ENCODE data around the gene ZNF518B. TPM values are rescaled to one million over a fixed set of nuclear protein-coding genes. Genes with fewer than 3 reads are reported as not detected.

The ZNF518B gene
- total RNA-seq, 1 experiment from 2014 or later = 38.7 TPM

GRCh38 chr4:10461850-10462400 lies 4.7 kb upstream of the ZNF518B start:
- intact Hi-C loops (cut with micrococcal nuclease) = no loop called here

More at GRCh38 chr4:10461850-10462400, 4.7 kb upstream of the ZNF518B start:
- DNase-seq (ENCODE audit: low read depth, low spot score) = no peak
- BruUV-seq (replicated peaks) = no TSS peak
- ChIA-PET POLR2A (no interaction called here), CTCF (no interaction called here), RAD21 (ENCODE audit: low non-redundant PET in 1 of 2, low total read pairs in 2 of 2, uncharacterized antibody in 2 of 2, unreplicated experiment in 2 of 2) (no interaction called here)
- no peak overlapping the region for H3K4me2 ChIP-seq (ENCODE audit: low read length)
- TF ChIP-seq ELF1 (IDR thresholded peaks at IDR 0.05; ENCODE audit: borderline replicate concordance, low read depth) (no peak), SIN3A (IDR thresholded peaks at IDR 0.05; ENCODE audit: low read depth) (no peak), EZH2 (IDR thresholded peaks at IDR 0.05) (no peak), EZH2phosphoT487 (IDR thresholded peaks at IDR 0.05; ENCODE audit: borderline replicate concordance) (no peak), POLR2A (IDR thresholded peaks at IDR 0.05; ENCODE audit: borderline replicate concordance, extremely low read depth, insufficient read depth, insufficient read length) (no peak), CTCF (IDR thresholded peaks at IDR 0.05 in 2 of 3, conservative IDR thresholded peaks at IDR 0.05 in 1 of 3; ENCODE audit: borderline replicate concordance in 1 of 3, insufficient read depth in 1 of 3, low read depth in 2 of 3, low read length in 2 of 3) (no peak), REST (IDR thresholded peaks at IDR 0.05; ENCODE audit: low read depth) (no peak), POLR2AphosphoS5 (IDR thresholded peaks at IDR 0.05; ENCODE audit: low read depth, low read length) (no peak)
- H4K20me1 ChIP-seq (ENCODE audit: insufficient read depth) = no peaks in the 10 kb centered on the region
- no peak overlapping the region for H3K27ac ChIP-seq (ENCODE audit: low read depth, low read length)
- H3K79me2 ChIP-seq (ENCODE audit: insufficient read depth, low read length) = no peaks in the 10 kb centered on the region
- peaks cover 3 to 9% of the 10 kb centered on the region in 2 experiments; a peak in 3 of 4 replicates for H3K4me1 ChIP-seq (ENCODE audit: control insufficient read depth in 1 of 2, insufficient read depth in 2 of 2, low read length in 2 of 2)
- no peaks in the 10 kb centered on the region for H3K36me3 ChIP-seq (ENCODE audit: control insufficient read depth in 1 of 2, insufficient read depth in 2 of 2, low read length in 2 of 2)
- H2AFZ ChIP-seq (ENCODE audit: low read depth, low read length, poor library complexity, severe bottlenecking) = no peak overlapping the region
- H3K9me3 ChIP-seq (ENCODE audit: control insufficient read depth in 1 of 2, insufficient read depth in 1 of 2, low read depth in 1 of 2, low read length in 2 of 2) = no peaks in the 10 kb centered on the region
- H3K4me3 ChIP-seq (replicated peaks in 1 of 2; ENCODE audit: low read depth in 1 of 2, low read length in 2 of 2) = no peak overlapping the region
- no peaks in the 10 kb centered on the region for H3K9me2 ChIP-seq (ENCODE audit: insufficient read depth)
- no peak overlapping the region for H3K9ac ChIP-seq (ENCODE audit: low read length)
- ATAC-seq = no peak
- H3K27me3 ChIP-seq (ENCODE audit: insufficient read depth, low read length) = no peaks in the 10 kb centered on the region
